Measurements from ENCODE around the gene SART1. TPM values are rescaled to one million over a fixed set of nuclear protein-coding genes. Genes with fewer than 3 reads are reported as not detected.
"Not testable (repeated sequence)": the region's sequence is repeated elsewhere in the genome, so short reads cannot be mapped to it uniquely, and the experiment has no call there.

Gene SART1
- polyA plus RNA-seq, 2 donors: 33.9 to 77.1 TPM

- Histone ChIP-seq H3K27me3 (ENCODE audit: control insufficient read depth in 1 of 2, insufficient read depth in 2 of 2, low read length in 2 of 2) (no peaks in the 10 kb centered on the region), H3K36me3 (ENCODE audit: control insufficient read depth in 2 of 2, insufficient read depth in 2 of 2, low read length in 1 of 2) (no peaks in the 10 kb centered on the region), H3K9me3 (ENCODE audit: control insufficient read depth in 2 of 2, insufficient read depth in 1 of 2, low read depth in 1 of 2, low read length in 1 of 2) (no peaks in the 10 kb centered on the region), H3K27ac (ENCODE audit: low read depth in 2 of 2, low read length in 1 of 2) (no peak overlapping the region), H3K4me1 (ENCODE audit: control insufficient read depth in 2 of 2, insufficient read depth in 2 of 2, low read length in 1 of 2) (no peaks in the 10 kb centered on the region), H3K4me3 (ENCODE audit: low read depth in 1 of 2, low read length in 2 of 2) (no peak overlapping the region)
- 80 to 84% methylated on average over 25 of the region's 25 CpGs for WGBS, 2 donors
Observed at GRCh38 chr11:66020618-66021357, 59.3 kb downstream of the SART1 start.

DNA sequence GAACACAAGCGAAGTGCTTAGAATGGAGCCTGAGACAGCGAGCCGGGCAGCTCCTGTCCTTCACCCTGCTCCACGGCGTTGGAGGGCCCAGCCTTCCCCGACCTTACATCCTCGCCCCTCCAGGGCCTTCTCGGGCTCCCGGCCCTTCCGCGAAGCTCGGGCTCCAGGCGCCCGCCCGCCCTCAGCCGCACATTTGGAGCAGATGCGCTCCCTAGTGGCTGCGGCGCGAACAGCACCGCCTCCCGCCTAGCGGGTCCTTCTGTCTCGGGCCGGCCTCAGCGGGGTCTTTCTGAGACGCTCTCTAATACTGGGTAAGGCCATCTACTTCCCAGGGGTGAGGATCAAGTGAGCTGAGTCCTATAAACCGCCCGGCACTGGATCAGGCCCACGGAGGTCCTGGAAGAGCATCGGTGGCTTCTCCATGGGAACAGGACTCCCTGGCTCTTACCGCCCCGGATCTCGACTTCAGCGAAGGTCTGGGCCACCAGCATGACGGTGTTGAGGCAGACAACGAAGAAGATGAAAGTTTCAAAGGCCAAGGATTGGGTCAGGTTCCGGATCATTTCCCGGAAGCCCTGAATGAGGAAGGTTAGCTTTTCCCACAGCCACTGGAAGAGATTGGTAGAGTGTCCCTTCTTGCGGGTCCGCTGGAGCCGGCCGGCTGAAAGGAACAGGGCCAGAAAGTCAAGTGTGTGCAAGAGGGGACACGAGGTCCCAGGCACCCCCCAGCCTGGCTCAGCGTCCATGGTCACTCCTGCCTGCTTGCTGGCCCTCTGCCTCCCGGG, 61.1 kb downstream of the SART1 start:
- Histone ChIP-seq H3K9me3 (ENCODE audit: control insufficient read depth in 2 of 2, insufficient read depth in 1 of 2, low read depth in 1 of 2, low read length in 1 of 2) (no peaks in the 10 kb centered on the region), H3K27ac (ENCODE audit: low read depth in 2 of 2, low read length in 1 of 2) (no peak overlapping the region), H3K36me3 (ENCODE audit: control insufficient read depth in 2 of 2, insufficient read depth in 2 of 2, low read length in 1 of 2) (no peaks in the 10 kb centered on the region), H3K4me1 (ENCODE audit: control insufficient read depth in 2 of 2, insufficient read depth in 2 of 2, low read length in 1 of 2) (no peaks in the 10 kb centered on the region), H3K27me3 (ENCODE audit: control insufficient read depth in 1 of 2, insufficient read depth in 2 of 2, low read length in 2 of 2) (no peaks in the 10 kb centered on the region), H3K4me3 (ENCODE audit: low read depth in 1 of 2, low read length in 2 of 2) (no peak overlapping the region)
- WGBS, 2 donors: 18 to 20% methylated on average over 46 of the region's 46 CpGs

- H3K4me1 ChIP-seq (ENCODE audit: control insufficient read depth in 2 of 2, insufficient read depth in 2 of 2, low read length in 1 of 2); H3K9me3 ChIP-seq (ENCODE audit: control insufficient read depth in 2 of 2, insufficient read depth in 1 of 2, low read depth in 1 of 2, low read length in 1 of 2); H3K36me3 ChIP-seq (ENCODE audit: control insufficient read depth in 2 of 2, insufficient read depth in 2 of 2, low read length in 1 of 2); H3K4me3 ChIP-seq (ENCODE audit: low read depth in 1 of 2, low read length in 2 of 2); H3K27me3 ChIP-seq (ENCODE audit: control insufficient read depth in 1 of 2, insufficient read depth in 2 of 2, low read length in 2 of 2); H3K27ac ChIP-seq (ENCODE audit: low read depth in 2 of 2, low read length in 1 of 2): not testable (repeated sequence)
- WGBS, 2 donors: 69 to 73% methylated on average over 5 of the region's 5 CpGs
Observed at GRCh38 chr11:66023186-66023440, 61.6 kb downstream of the SART1 start.

GRCh38 chr11:66026017-66026529, 64.5 kb downstream of the SART1 start, which contains the start of gene CATSPER1:
Gene CATSPER1, minus strand, starts transcription at chr11:66026479. Its CDS starts 100 bp downstream, at chr11:66026379.
- Histone ChIP-seq H3K9me3 (ENCODE audit: control insufficient read depth in 2 of 2, insufficient read depth in 1 of 2, low read depth in 1 of 2, low read length in 1 of 2) (no peaks in the 10 kb centered on the region), H3K4me1 (ENCODE audit: control insufficient read depth in 2 of 2, insufficient read depth in 2 of 2, low read length in 1 of 2) (no peaks in the 10 kb centered on the region), H3K36me3 (ENCODE audit: control insufficient read depth in 2 of 2, insufficient read depth in 2 of 2, low read length in 1 of 2) (no peaks in the 10 kb centered on the region), H3K27me3 (ENCODE audit: control insufficient read depth in 1 of 2, insufficient read depth in 2 of 2, low read length in 2 of 2) (no peaks in the 10 kb centered on the region), H3K27ac (ENCODE audit: low read depth in 2 of 2, low read length in 1 of 2) (no peak within 1 kb of the TSS), H3K4me3 (ENCODE audit: low read depth in 1 of 2, low read length in 2 of 2) (no peak within 1 kb of the TSS)
- 86% methylated on average over 18 of the region's 18 CpGs for WGBS, 2 donors

Other genes starting within 250 kb of the SART1 start
- 10 to 100 TPM; 55.6 to 60.3 TPM for gene KAT5, start 249.5 kb upstream of the SART1 start, polyA plus RNA-seq
- gene RNASEH2C, start 240.9 kb upstream of the SART1 start, polyA plus RNA-seq: 10 to 100 TPM; 26.3 to 41.8 TPM
- 10 to 100 TPM; 10.1 to 10.9 TPM for gene AP5B1, start 180.8 kb upstream of the SART1 start, polyA plus RNA-seq
- 10 to 100 TPM; 38.2 to 49.9 TPM for gene OVOL1, start 174.7 kb upstream of the SART1 start, polyA plus RNA-seq
- gene SNX32, start 127.8 kb upstream of the SART1 start, polyA plus RNA-seq: under 1 TPM; 0.15 to 0.47 TPM
- 100 to 1,000 TPM; 361 to 694 TPM for gene CFL1, start 103.6 kb upstream of the SART1 start, polyA plus RNA-seq
- 10 to 100 TPM; 32.1 to 48.0 TPM for gene MUS81, start 101.3 kb upstream of the SART1 start, polyA plus RNA-seq
- gene EFEMP2, start 88.9 kb upstream of the SART1 start, polyA plus RNA-seq: 10 to 100 TPM in 1 of 2 donors, 1 to 10 TPM in 1; 9.2 to 13.1 TPM
- 1 to 10 TPM; 1.3 to 1.7 TPM for gene CTSW, start 81.9 kb upstream of the SART1 start, polyA plus RNA-seq
- 10 to 100 TPM; 20.7 to 38.1 TPM for gene FIBP, start 73.3 kb upstream of the SART1 start, polyA plus RNA-seq
- 10 to 100 TPM; 13.5 to 22.7 TPM for gene CCDC85B, start 71.1 kb upstream of the SART1 start, polyA plus RNA-seq
- gene FOSL1, start 61.3 kb upstream of the SART1 start, polyA plus RNA-seq: 10 to 100 TPM; 26.7 to 39.6 TPM
- gene C11orf68, start 42.7 kb upstream of the SART1 start, polyA plus RNA-seq: 10 to 100 TPM; 21.8 to 27.6 TPM
- 100 to 1,000 TPM in 1 of 2 donors, 10 to 100 TPM in 1; 89.6 to 103 TPM for gene DRAP1, start 42.3 kb upstream of the SART1 start, polyA plus RNA-seq
- gene TSGA10IP, start 16.3 kb upstream of the SART1 start, polyA plus RNA-seq: not detected
- gene EIF1AD, start 40.4 kb downstream of the SART1 start, polyA plus RNA-seq: 10 to 100 TPM; 13.6 to 17.8 TPM
- 100 to 1,000 TPM; 142 to 246 TPM for gene BANF1, start 40.8 kb downstream of the SART1 start, polyA plus RNA-seq
- gene CST6, start 50.3 kb downstream of the SART1 start, polyA plus RNA-seq: 10 to 100 TPM; 36.1 to 66.5 TPM
- under 1 TPM; 0.05 to 0.06 TPM for gene CATSPER1, start 64.7 kb downstream of the SART1 start, polyA plus RNA-seq
- under 1 TPM in 1 of 2 donors, not detected in 1; 0.01 TPM for gene GAL3ST3, start 87.4 kb downstream of the SART1 start, polyA plus RNA-seq
- 10 to 100 TPM; 61.9 to 80.2 TPM for gene SF3B2, start 90.6 kb downstream of the SART1 start, polyA plus RNA-seq
- gene PACS1, start 108.5 kb downstream of the SART1 start, polyA plus RNA-seq: 10 to 100 TPM; 16.0 to 24.8 TPM